Parathyroid adenoma (tissue), 2 donors: ENCODE data around the gene NRM.

ENCODE experiments used
- H2AFZ ChIP-seq: fragments of 300-600 bp; sonication (generic); one replicate; pipeline ENCODE4 v1.7.0; 2017; ENCODE audit warnings: antibody characterized with exemption, mild to moderate bottlenecking
- H3K27ac ChIP-seq: fragments of 300-600 bp; sonication (generic); one replicate; pipeline ENCODE4 v1.7.0; 2017
- H3K27me3 ChIP-seq: fragments of 300-600 bp; sonication (generic); one replicate; pipeline ENCODE4 v1.7.0; 2017; ENCODE audit warnings: low read length; ENCODE audit not compliant: control insufficient read depth, insufficient read depth
- H3K36me3 ChIP-seq: fragments of 300-600 bp; sonication (generic); one replicate; pipeline ENCODE4 v1.7.0; 2017; ENCODE audit warnings: low read length; ENCODE audit not compliant: control insufficient read depth, insufficient read depth
- H3K4me1 ChIP-seq: fragments of 300-600 bp; sonication (generic); one replicate; pipeline ENCODE4 v1.7.0; 2017; ENCODE audit warnings: control low read depth
- H3K4me2 ChIP-seq: fragments of 300-600 bp; sonication (generic); one replicate; pipeline ENCODE4 v1.7.0; 2017; ENCODE audit warnings: low read length
- H3K4me3 ChIP-seq: fragments of 300-600 bp; sonication (generic); one replicate; pipeline ENCODE4 v1.7.0; 2017; ENCODE audit warnings: low read depth, low read length
- H3K79me2 ChIP-seq: fragments of 300-600 bp; sonication (generic); one replicate; pipeline ENCODE4 v1.7.0; 2017; ENCODE audit warnings: control low read depth
- H3K9ac ChIP-seq: fragments of 300-600 bp; sonication (generic); one replicate; pipeline ENCODE4 v1.7.0; 2017; ENCODE audit warnings: mild to moderate bottlenecking
- H3K9me3 ChIP-seq: fragments of 300-600 bp; sonication (generic); one replicate; pipeline ENCODE4 v1.7.0; 2017; ENCODE audit warnings: low read length; ENCODE audit not compliant: control insufficient read depth
- CTCF ChIP-seq: fragments of 300-600 bp; sonication (generic); IDR thresholded peaks from one replicate; pipeline ENCODE4 v1.7.0; 2017; ENCODE audit warnings: antibody characterized with exemption, mild to moderate bottlenecking
- donor health status: primary hyperparathyroidism.

Gene NRM

GRCh38 chr6:30679765-30680535 lies 10.8 kb downstream of the NRM start:
- H3K9ac ChIP-seq, result no peak overlapping the region
- no peaks in the 10 kb centered on the region for H3K27me3 ChIP-seq
- H2AFZ ChIP-seq, result no peak overlapping the region
- no peaks in the 10 kb centered on the region for H3K79me2 ChIP-seq
- no peaks in the 10 kb centered on the region for H3K4me1 ChIP-seq
- no peak overlapping the region for H3K4me2 ChIP-seq
- H3K4me3 ChIP-seq, result no peak overlapping the region
- H3K27ac ChIP-seq, result no peak overlapping the region
- TF ChIP-seq CTCF, result no peak
- H3K36me3 ChIP-seq, result no peaks in the 10 kb centered on the region
- H3K9me3 ChIP-seq, result no peaks in the 10 kb centered on the region

GRCh38 chr6:30678964-30679726 lies 11.6 kb downstream of the NRM start:
- H3K4me3 ChIP-seq, result no peak overlapping the region
- peak; percentile 98 for TF ChIP-seq CTCF
- H3K27me3 ChIP-seq, result no peaks in the 10 kb centered on the region
- no peaks in the 10 kb centered on the region for H3K36me3 ChIP-seq
- no peaks in the 10 kb centered on the region for H3K9me3 ChIP-seq
- no peak overlapping the region for H3K27ac ChIP-seq
- no peak overlapping the region for H3K9ac ChIP-seq
- no peak overlapping the region for H2AFZ ChIP-seq
- H3K4me1 ChIP-seq, result no peaks in the 10 kb centered on the region
- no peak overlapping the region for H3K4me2 ChIP-seq
- H3K79me2 ChIP-seq, result no peaks in the 10 kb centered on the region

GRCh38 chr6:30676660-30677285 lies 14.0 kb downstream of the NRM start:
- Histone ChIP-seq H3K4me2 (no peak overlapping the region), H2AFZ (no peak overlapping the region), H3K27ac (no peak overlapping the region), H3K4me1 (peaks cover under 1% of the 10 kb centered on the region), H3K4me3 (no peak overlapping the region), H3K27me3 (no peaks in the 10 kb centered on the region), H3K79me2 (peaks cover 7% of the 10 kb centered on the region), H3K36me3 (no peaks in the 10 kb centered on the region), H3K9me3 (no peaks in the 10 kb centered on the region), H3K9ac (no peak overlapping the region)
- no peak for TF ChIP-seq CTCF

- Histone ChIP-seq H3K4me1 (peaks cover 10% of the 10 kb centered on the region), H3K27ac (peak within 1 kb of the TSS; percentile 74), H3K4me2 (peak within 1 kb of the TSS; percentile 79), H3K79me2 (peaks cover 13% of the 10 kb centered on the region), H2AFZ (peak within 1 kb of the TSS; percentile 91), H3K9ac (peak within 1 kb of the TSS; percentile 55), H3K36me3 (no peaks in the 10 kb centered on the region), H3K4me3 (peak within 1 kb of the TSS; percentile 88), H3K27me3 (no peaks in the 10 kb centered on the region), H3K9me3 (no peaks in the 10 kb centered on the region)
- TF ChIP-seq CTCF, result peak; percentile 92
These were observed 18.1 kb downstream of the NRM start, which contains the start of gene DHX16 for GRCh38 chr6:30672445-30673253. Gene DHX16 (minus strand): TSS chr6:30673006. CDS start chr6:30672841, 165 bp downstream.
